Coronary artery (tissue), 2 donors: ENCODE results near the gene JCHAIN.
"Not testable (repeated sequence)": the region's sequence is repeated elsewhere in the genome, so short reads cannot be mapped to it uniquely, and the experiment has no call there.

Source experiments
- DNase-seq: peaks from one replicate; pipeline ENCODE4 v3.0.0-alpha.2; 2017; ENCODE audit warnings: low spot score
- H3K27ac ChIP-seq, 2 donors: fragments of 200-600 bp; sonication (generic); one replicate each; pipeline ENCODE4 v1.5.1; 2016 to 2019
- H3K4me3 ChIP-seq: fragments of 200-600 bp; sonication (generic); 2 replicates; pipeline ENCODE4 v1.5.1; 2016; ENCODE audit warnings: mild to moderate bottlenecking, moderate library complexity
- TF ChIP-seq, protein P1 (sequence below): fragments of 200-600 bp; sonication (generic); IDR thresholded peaks from one replicate; pipeline ENCODE4 v1.5.1; 2019; ENCODE audit warnings: antibody characterized with exemption

The JCHAIN gene

DNA sequence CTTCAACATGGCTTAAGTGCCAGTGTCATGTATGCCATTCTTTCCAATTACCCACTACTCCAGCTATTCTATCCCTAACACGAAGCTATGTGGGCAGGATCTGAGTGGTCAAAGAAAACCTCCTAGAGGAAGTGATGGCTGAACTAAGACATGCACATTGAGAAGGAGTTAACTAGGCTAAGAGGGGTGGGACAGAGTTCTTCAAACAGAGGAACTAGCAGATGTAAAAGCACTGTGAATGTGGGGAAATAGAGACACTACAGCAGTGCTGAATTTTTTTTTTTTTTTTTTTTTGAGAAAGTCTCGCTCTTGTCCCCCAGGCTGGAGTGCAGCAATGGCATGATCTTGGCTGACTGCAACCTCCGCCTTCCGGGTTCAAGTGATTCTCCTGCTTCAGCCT, 6.2 kb downstream of the JCHAIN start:
- no peak overlapping the region for H3K4me3 ChIP-seq
- no peak for DNase-seq
- H3K27ac ChIP-seq: no peak overlapping the region
- TF ChIP-seq, protein P1, sequence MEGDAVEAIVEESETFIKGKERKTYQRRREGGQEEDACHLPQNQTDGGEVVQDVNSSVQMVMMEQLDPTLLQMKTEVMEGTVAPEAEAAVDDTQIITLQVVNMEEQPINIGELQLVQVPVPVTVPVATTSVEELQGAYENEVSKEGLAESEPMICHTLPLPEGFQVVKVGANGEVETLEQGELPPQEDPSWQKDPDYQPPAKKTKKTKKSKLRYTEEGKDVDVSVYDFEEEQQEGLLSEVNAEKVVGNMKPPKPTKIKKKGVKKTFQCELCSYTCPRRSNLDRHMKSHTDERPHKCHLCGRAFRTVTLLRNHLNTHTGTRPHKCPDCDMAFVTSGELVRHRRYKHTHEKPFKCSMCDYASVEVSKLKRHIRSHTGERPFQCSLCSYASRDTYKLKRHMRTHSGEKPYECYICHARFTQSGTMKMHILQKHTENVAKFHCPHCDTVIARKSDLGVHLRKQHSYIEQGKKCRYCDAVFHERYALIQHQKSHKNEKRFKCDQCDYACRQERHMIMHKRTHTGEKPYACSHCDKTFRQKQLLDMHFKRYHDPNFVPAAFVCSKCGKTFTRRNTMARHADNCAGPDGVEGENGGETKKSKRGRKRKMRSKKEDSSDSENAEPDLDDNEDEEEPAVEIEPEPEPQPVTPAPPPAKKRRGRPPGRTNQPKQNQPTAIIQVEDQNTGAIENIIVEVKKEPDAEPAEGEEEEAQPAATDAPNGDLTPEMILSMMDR: no peak

DNA sequence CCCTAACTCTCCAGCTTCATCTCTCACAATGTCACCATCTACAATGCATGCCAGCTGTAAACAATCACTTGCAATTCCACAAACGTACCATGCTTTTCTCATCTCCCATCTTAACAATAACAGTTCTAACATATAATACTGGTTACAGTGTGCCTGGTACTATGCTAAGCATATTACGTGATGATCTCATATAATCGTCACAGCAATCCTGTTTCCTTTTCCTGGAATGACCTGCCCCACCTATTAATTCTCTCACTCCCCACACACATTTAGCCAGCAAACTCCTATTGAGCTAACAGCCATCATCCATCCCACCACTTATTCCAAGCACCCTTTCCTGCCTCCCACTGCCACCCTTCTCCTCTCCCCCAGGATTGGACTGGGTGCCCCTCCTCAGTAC, 7.9 kb downstream of the JCHAIN start:
- TF ChIP-seq, protein P1: no peak
- no peak for DNase-seq
- no peak overlapping the region for H3K27ac ChIP-seq
- H3K4me3 ChIP-seq: no peak overlapping the region

DNA sequence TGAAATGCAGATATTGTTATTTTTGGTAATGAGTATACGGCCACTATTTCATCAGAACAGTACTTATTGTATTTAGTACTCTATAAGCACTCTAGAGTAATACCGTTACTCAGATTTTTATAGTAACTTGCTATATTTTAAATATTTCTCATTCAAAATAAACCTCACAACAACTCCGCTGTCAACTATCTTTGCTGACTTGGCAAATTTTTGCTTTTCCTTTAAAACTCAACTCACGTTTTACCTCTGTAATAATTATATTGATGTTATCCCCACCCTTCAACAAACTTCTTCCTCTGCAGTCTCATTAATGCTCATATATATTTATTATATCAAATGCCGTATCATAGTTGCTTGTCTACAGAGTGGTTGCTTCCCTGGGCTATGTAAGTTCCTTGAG, 9.0 kb downstream of the JCHAIN start:
- Histone ChIP-seq H3K27ac (no peak overlapping the region), H3K4me3 (no peak overlapping the region)
- TF ChIP-seq, protein P1: no peak
- no peak for DNase-seq

DNA sequence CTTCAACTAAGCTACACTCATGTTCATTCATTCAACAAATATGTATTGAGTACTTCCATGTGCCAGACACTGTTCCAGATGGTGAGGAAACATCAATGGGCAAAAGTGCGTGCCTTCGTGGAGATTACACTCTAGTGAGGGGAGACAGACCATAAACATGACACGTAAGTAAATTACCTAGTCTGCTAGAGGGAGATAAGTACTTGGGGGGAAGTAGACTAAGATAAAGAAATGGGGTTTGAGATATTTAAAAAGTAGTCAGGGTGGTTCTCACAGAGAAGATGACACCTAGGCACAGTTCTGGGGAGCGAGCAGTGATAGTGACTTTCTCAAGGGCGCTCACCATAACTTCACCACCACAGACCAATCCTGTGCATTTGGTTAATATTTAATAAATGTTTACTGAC, 11.7 kb downstream of the JCHAIN start:
- Histone ChIP-seq H3K4me3 (no peak overlapping the region), H3K27ac (no peak overlapping the region)
- TF ChIP-seq, protein P1: no peak
- no peak for DNase-seq

DNA sequence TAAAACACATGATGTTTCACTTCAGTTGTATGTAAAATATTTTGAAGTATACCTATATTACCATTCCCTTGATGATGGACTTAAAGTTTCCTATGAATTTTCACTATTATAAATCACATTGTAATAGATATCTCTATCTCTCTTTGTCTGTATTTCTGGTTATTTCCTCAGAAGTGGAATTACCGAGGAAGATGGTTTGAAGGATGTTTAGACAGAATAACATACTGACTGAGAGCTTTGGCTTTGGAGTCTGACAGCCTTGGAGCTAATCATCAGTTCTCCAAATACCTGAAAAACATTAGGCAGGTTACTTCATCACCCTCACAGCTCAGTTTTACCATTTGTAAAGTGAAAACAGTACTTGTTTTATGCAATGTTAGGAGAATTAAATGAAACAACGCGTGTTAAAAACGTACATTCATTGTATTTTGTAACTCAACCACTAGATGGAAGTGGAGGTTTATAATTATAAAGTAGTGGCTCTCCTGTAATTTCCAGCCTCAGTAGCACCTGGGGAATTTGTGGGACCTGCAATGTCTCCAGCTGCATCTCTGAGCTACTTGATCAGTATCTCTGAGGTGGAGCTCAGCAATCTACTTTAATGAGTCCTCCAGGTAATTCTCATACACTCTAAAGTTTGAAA, 14.3 kb downstream of the JCHAIN start:
- TF ChIP-seq, protein P1: no peak
- DNase-seq: no peak
- Histone ChIP-seq H3K4me3 (no peak overlapping the region), H3K27ac (no peak overlapping the region)

DNA sequence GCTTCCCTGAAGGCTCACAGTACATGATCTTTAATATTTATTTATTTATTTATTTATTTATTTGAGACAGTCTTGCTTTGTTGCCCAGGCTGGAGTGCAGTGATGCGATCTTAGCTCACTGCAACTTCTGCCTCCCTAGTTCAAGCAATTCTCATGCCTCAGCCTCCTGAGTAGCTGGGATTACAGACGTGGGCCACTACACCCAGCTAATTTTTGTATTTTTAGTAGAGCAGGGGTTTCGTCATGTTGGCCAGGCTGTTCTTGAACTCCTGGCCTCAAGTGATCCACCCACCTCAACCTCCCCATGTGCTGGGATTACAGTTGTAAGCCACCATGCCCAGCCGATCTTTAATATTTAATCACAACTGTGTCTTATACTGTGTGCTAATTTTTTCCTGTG, 15.6 kb downstream of the JCHAIN start:
- not testable (repeated sequence) for H3K4me3 ChIP-seq, H3K27ac ChIP-seq, DNase-seq

DNA sequence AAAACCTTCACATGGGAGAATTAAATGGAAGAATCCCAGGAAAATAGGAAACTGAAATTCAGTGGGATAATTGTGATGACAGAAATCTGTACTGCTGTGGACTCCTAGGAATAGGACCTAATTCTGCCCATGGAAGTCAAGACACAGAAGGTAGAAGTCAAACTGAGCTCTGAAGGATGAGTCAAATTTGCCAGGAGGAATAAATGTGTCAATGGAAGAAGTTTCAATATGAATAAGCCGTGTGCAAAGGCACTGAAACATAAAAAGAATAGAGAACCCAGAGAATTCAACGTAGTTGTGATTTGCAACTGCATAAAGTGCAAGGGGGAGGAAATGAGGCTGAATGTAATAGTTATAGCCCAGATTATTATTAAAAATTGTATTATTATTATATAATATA, 26.1 kb downstream of the JCHAIN start:
- Histone ChIP-seq H3K27ac (no peak overlapping the region), H3K4me3 (no peak overlapping the region)
- TF ChIP-seq, protein P1: no peak
- no peak for DNase-seq
